PFSK-1 (cell line): ENCODE data around the gene AUTS2.

Source experiments
- FOXP2 ChIP-seq: optimal IDR thresholded peaks from 2 replicates; pipeline ENCODE3; 2011; ENCODE audit warnings: borderline replicate concordance, control low read depth, inconsistent platforms; ENCODE audit not compliant: insufficient read depth; ENCODE audit errors: extremely low read length, extremely low read depth
- POLR2AphosphoS5 ChIP-seq: IDR thresholded peaks from 2 replicates; pipeline ENCODE4 v1.6.1; 2012; ENCODE audit warnings: low read depth, mild to moderate bottlenecking, control low read depth, low read length, moderate library complexity
- REST ChIP-seq, 2 experiments: IDR thresholded peaks; 2 replicates each; pipeline versions ENCODE4 v1.6.1 to v1.8.0; 2011 to 2012; ENCODE audit warnings: low read depth in 2 of 2, low read length in 2 of 2, control low read depth in 1 of 2, inconsistent platforms in 1 of 2, mild to moderate bottlenecking in 1 of 2, moderate library complexity in 1 of 2; ENCODE audit not compliant: insufficient read depth in 1 of 2
- SIN3A ChIP-seq: IDR thresholded peaks from 2 replicates; pipeline ENCODE4 v1.6.1; 2012; ENCODE audit warnings: mild to moderate bottlenecking, low read length, moderate library complexity, borderline replicate concordance; ENCODE audit not compliant: insufficient read depth
- TAF1 ChIP-seq: IDR thresholded peaks from 2 replicates; pipeline ENCODE4 v1.6.1; 2012; ENCODE audit warnings: low read length, control low read depth, borderline replicate concordance; ENCODE audit not compliant: insufficient read depth

AUTS2 gene

GRCh38 chr7:70402069-70402468 lies 803.8 kb downstream of the AUTS2 start:
- TF ChIP-seq TAF1 (no peak), FOXP2 (no peak), SIN3A (no peak), POLR2AphosphoS5 (no peak), REST (IDR thresholded peaks at IDR 0.05; ENCODE audit: insufficient read depth in 1 of 2, low read depth in 2 of 2, low read length in 2 of 2) (no peak)

GRCh38 chr7:70405241-70405640 lies 807.0 kb downstream of the AUTS2 start:
- no peak for TF ChIP-seq TAF1
- no peak for TF ChIP-seq REST (IDR thresholded peaks at IDR 0.05; ENCODE audit: insufficient read depth in 1 of 2, low read depth in 2 of 2, low read length in 2 of 2)
- no peak for TF ChIP-seq SIN3A
- no peak for TF ChIP-seq FOXP2
- TF ChIP-seq POLR2AphosphoS5: no peak

- TF ChIP-seq POLR2AphosphoS5 (no peak), TAF1 (no peak), REST (IDR thresholded peaks at IDR 0.05; ENCODE audit: insufficient read depth in 1 of 2, low read depth in 2 of 2, low read length in 2 of 2) (no peak), SIN3A (no peak), FOXP2 (no peak)
Measured at GRCh38 chr7:70406186-70406949, 808.1 kb downstream of the AUTS2 start.

GRCh38 chr7:70406950-70407209 lies 808.6 kb downstream of the AUTS2 start:
- TF ChIP-seq FOXP2: no peak
- no peak for TF ChIP-seq TAF1
- TF ChIP-seq REST (IDR thresholded peaks at IDR 0.05; ENCODE audit: insufficient read depth in 1 of 2, low read depth in 2 of 2, low read length in 2 of 2): no peak
- TF ChIP-seq SIN3A: no peak
- no peak for TF ChIP-seq POLR2AphosphoS5

- TF ChIP-seq TAF1 (no peak), SIN3A (no peak), FOXP2 (no peak), REST (IDR thresholded peaks at IDR 0.05; ENCODE audit: insufficient read depth in 1 of 2, low read depth in 2 of 2, low read length in 2 of 2) (no peak), POLR2AphosphoS5 (no peak)
Measured at GRCh38 chr7:70408477-70408876, 810.2 kb downstream of the AUTS2 start.
